IPS-18c (cell line): ENCODE results near the gene GCSAM.

Experiments
- H3K4me3 ChIP-seq: 2 replicates; pipeline ENCODE4 v1.7.0; 2013; ENCODE audit warnings: low read depth, mild to moderate bottlenecking, low read length, moderate library complexity; ENCODE audit not compliant: insufficient read depth
- H3K9me3 ChIP-seq: one replicate; pipeline ENCODE4 v1.6.1; 2013; ENCODE audit warnings: mild to moderate bottlenecking, low read length, moderate library complexity; ENCODE audit not compliant: control insufficient read depth, insufficient read depth

The GCSAM gene

DNA sequence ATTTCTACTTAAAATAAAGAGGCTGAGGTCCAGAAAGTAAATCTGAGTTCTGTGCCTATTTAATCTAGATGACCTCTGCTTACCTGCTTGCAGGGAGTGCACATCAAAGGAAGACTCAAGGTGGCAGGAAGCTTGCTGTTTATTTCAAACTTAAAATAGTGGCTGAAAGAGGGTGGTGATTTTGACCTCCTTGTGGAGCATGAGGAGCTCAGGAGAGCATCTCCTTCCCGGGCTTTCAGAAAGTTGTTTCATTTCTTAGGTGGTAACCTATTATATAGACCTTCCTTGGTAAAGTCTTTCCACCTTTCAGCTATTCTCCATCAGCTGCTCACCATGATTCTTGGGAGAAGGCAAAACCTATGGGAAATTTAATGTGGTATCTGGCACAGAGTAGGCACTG, 494 bp downstream of the GCSAM start:
- Histone ChIP-seq H3K9me3 (no peaks in the 10 kb centered on the region), H3K4me3 (no peak overlapping the region)

DNA sequence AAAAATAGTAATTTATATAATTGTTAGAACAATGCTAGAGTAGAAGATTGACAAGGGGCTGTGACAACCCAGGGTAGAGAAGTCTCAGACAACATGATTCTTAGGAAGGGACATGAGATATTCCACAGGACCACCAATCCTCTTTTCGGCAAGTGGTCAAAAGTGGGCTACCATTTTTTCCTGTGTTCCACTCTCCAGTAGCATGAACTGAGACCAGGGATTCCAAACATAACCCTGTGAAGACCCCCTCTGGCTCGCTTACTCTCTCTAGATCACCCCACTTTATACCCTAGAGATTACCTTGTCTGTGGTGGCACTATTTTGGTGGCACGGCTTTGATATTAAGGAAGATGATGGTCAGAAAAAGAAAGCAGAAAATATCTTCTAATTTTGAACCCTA, 960 bp downstream of the GCSAM start:
- Histone ChIP-seq H3K4me3 (no peak overlapping the region), H3K9me3 (no peaks in the 10 kb centered on the region)

DNA sequence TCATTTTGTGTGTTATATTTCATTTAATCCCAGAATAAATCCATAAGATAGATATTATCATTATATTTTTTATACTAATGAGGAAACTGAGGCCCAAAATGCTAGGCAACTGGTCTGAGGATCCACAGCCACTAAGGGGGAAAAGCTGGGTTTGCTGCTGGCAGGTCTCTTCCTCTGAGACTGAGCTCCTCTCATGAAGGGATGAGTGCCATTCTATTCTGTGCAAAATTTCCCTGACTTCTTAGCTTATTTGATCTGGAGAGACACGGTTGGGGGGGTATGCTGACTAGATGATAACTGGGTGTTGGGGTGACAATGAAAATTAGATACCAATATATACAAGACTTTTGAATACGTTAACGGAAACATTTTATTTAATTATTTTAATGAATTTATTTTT, 1.9 kb downstream of the GCSAM start:
- Histone ChIP-seq H3K9me3 (no peaks in the 10 kb centered on the region), H3K4me3 (no peak overlapping the region)

DNA sequence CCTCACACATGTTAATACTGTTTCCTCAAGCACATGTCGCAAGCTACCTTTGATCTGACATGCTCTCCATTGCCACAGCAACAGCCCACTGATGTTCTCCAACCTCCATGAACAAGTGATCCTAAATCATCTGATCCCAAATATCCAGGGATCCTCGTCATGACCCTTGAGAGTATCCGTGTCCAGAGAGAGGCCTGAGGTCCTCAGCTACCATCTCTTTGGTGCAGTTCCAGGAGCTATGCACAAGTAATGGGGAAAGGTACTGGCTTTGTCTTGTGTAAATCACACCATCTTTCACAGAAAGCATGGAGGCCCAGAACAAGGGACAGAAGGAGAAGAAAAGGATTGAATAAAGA, 2.4 kb downstream of the GCSAM start:
- Histone ChIP-seq H3K4me3 (no peak overlapping the region), H3K9me3 (no peaks in the 10 kb centered on the region)

DNA sequence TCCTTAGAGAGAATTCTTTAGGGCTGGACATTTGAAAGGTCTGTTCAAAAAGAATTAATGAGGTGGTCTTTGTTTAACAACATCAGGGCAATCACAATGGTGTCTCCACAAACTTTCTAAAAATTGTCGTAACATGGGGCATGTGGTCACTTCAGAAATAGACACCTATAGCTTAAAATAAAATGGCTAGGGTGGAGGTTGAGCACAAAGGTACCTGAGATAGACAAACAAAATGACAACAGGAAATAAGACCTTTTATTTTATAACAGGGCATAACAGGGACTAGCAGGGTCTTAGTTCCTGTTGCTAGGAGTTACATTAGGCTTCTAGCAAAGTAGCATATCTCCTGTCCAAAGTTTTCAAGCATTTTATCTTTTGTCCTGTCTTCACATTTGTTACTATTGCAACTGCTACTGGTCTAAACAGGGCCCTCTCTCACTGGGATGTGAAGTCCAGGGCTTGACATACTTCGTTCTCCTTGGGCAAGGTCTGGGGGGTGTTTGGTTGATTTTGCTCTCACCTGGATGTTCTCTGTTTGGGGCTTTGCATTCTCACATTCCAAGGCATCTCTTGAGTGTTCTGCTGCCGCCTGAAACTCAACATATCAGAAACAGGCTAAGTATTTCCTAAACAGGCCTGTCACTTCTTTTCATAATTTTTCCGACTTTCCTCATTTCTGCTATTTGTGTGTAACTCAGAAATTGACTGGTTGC, 3.0 kb downstream of the GCSAM start:
- Histone ChIP-seq H3K4me3 (no peak overlapping the region), H3K9me3 (no peaks in the 10 kb centered on the region)

DNA sequence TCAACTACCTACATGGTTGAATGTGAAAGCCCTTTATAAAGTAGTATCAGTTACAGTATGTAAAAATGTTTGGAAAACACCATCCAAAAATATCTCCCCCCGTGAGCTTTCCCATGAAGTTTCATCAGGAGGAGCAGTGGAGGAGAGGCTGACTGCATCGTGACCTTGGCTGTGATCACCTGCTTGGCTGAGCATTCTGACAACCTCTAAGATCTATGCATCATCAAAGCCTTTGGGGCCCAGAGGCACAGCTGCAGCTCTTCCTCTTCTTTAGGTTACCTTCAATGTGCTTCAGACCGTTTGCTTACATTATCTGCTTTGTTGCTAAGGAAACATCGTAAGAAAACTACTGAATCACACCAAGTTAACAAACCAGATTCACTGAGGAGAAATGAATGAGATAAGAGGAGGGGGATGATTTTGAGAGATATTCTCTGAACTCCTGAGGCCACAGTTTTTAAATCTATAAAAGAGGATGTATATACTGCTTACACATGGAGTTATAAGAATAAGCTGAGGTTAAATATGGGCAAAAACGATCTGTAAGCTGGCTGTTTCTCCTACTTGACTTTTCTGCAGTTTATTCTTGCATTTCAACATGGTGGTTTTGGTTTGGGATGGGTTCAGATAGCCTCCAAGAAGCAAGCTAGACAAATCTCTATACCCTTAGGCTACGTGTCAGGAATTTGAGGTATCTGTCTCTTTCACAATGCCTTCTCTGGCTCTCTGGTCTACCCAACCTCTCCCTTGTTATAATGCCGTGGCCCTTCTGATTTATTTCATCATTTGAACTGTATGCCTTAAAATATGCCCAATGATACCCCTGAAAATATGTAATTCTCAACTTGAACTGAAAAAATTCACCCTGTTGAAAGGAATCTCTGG, 4.0 kb downstream of the GCSAM start:
- Histone ChIP-seq H3K9me3 (no peaks in the 10 kb centered on the region), H3K4me3 (no peak overlapping the region)

DNA sequence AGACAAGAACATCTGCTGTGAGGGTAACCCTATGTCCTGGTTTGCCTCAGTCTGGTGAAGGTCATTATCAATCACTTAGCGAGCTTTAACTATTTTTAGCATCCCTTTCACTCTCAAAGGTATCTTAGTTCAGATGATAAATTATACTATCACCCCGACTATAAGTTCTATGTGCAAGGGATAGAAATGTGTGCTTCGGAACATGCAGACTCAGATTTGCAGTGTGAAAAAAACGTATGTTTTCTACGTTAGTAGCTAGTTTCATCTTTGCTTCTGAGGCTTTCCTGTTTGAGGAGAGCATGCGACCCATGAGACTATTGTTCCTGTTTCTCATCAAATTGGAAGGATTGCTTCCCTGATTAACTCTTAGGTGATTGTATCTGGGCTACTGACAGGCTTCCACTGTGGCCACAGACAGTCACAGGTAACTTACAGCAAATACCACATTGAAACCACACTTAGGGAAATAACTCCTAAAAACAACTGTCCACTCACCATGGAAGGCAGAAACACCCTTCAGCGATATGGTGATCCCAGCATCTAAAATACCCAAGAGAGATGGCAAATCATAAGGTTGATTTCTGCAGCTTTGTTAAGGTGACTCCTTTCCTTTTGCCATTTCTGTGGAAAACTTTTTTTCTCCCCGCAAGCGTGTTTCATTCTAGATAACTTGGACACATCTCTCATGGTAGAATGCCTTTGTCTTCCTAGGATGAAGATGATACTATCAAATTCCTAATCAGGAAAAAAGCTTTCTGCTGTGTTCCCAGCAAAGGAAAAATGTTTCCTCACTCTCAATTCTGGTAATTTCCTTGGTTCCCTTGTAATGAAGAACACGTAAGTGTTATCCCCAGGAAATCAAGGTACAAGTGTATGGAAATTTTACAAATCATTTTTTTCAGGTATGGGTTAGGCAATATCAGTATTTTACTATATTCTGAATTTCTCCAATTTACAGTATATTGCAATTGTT, 5.2 kb downstream of the GCSAM start:
- H3K4me3 ChIP-seq, result no peak overlapping the region
- H3K9me3 ChIP-seq, result no peaks in the 10 kb centered on the region

DNA sequence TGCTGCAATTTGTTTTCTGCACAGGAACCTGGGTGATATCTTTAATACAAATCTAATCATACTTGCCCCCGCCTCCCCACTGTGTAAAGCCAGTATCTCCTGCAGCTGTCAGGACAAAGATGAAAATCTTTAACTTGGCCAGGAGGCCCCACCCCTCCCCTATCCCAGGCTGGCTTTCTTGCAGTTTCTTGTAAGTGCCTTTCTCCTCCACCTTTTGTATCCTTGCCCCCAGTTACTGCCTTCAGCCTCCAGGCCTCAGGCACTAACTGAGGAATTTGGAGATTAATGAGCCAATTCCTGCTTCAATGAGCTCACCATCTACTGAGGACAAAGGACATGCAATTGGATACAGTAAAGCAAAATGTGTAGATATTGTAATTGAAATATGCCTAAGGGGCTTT, 6.5 kb downstream of the GCSAM start:
- no peaks in the 10 kb centered on the region for H3K9me3 ChIP-seq
- no peak overlapping the region for H3K4me3 ChIP-seq

DNA sequence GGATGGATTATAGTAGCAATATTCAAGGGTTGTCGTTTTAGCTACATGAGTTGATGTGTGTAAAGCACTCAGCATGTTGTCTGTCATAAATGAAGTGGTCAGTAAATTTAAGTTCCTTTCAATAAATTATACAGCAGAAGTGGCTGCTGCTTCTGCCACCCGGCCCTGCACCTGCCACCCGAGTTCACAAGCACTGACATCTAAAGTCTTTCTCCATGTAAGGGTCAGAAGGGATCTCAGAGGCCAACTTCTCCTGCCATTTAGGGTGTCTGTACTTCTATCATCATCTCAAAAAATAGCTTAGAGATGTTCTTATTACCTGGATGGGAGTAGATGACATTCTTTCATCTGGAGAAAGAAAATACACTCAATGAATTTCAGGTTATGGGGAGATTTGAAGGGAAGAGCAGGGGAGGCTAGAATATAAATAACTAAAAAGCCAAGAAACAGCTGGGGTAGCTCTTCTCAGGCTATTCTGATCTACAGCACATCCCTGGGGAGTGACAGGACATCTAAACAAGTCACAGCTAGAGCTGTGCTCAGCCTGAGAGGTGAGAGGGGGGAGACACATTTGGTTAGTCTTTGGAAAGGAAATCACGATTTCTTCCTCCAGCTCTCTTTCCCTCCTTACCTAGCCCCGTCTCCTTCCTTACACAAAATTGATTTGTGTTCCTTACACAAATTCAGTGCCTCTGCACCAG, 8.0 kb downstream of the GCSAM start:
- no peak overlapping the region for H3K4me3 ChIP-seq
- H3K9me3 ChIP-seq, result no peaks in the 10 kb centered on the region

DNA sequence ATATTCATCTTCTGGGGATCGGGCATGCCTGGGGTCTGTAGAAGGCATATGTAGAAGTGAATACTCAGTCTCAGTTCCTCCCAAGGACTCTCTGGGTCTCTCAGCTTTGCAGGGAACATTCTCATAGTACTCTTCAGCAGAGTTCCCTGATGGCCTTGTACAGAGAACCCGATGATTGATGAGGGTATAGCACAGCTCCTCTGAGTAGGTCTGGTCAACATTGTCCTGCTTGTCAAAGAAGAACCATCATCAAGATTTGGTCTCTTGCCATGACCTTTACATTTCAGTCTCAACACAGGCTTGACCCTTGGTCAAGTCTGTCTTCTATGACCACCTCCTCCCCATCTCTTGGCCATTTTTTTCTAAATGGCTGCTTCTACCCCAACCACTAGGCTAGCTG, 9.5 kb downstream of the GCSAM start:
- Histone ChIP-seq H3K4me3 (no peak overlapping the region), H3K9me3 (no peaks in the 10 kb centered on the region)

DNA sequence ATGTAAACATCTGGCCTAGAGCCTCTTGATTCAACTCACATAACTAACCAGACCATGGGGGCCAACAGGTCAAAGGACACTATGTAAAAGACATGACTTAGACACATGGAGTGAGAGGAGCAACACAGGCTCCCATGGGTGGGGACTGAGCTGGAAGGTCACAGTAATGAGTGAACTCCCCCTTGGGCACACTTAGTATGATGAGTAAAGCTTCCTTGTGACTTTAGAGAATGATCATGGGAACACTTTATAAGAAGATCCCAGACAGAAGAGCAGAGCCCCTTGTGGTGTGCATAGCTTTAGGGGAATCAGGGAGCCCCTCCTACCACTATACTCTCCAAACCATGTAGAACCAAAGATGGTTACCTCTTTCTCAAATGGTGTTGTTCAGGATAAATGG, 10.2 kb downstream of the GCSAM start:
- Histone ChIP-seq H3K9me3 (no peaks in the 10 kb centered on the region), H3K4me3 (no peak overlapping the region)

DNA sequence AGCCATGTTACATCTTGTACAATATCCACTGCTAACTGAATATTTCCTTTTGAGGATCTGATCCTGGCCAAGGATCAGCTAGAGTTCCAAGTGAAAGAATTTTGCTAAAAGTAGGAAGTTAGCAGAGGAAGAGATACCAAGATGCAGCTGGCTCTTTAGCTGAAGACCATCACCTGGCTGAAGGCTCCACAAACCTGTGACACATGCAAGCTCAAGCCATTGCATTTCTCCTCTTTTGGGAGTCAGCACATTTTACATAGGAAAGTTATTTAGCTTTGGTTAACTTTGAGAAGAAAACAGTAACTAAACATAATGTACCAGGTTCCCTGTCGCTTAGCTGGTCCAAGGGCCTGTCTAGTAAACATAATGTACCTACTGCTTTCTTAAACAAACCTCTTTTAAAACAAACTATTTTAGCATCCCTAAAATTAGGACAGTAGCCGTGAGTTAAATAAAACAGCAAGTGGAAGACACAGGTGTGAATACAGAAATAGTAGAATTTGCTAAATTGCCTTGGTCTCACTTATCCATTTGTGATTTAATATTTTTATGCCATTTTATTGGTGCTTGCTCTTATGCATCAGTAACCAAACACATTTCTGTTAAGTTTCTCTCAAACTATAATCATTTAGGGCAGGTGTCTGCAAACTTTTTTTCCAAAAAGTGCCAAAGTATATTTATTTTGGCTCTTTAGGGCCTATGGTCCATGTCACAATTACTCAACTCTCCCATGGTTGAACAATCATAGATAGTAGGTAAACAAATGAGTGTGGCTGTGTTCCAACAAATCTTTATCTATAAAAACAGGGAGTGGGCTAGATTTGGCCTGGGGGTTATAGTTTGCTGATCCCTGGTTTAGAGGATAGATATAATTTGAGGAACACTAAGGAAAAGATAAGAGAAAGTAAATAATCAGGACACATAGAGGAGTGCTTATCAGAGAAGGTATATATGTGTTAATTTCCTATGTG, 11.2 kb downstream of the GCSAM start:
- Histone ChIP-seq H3K9me3 (no peaks in the 10 kb centered on the region), H3K4me3 (no peak overlapping the region)

DNA sequence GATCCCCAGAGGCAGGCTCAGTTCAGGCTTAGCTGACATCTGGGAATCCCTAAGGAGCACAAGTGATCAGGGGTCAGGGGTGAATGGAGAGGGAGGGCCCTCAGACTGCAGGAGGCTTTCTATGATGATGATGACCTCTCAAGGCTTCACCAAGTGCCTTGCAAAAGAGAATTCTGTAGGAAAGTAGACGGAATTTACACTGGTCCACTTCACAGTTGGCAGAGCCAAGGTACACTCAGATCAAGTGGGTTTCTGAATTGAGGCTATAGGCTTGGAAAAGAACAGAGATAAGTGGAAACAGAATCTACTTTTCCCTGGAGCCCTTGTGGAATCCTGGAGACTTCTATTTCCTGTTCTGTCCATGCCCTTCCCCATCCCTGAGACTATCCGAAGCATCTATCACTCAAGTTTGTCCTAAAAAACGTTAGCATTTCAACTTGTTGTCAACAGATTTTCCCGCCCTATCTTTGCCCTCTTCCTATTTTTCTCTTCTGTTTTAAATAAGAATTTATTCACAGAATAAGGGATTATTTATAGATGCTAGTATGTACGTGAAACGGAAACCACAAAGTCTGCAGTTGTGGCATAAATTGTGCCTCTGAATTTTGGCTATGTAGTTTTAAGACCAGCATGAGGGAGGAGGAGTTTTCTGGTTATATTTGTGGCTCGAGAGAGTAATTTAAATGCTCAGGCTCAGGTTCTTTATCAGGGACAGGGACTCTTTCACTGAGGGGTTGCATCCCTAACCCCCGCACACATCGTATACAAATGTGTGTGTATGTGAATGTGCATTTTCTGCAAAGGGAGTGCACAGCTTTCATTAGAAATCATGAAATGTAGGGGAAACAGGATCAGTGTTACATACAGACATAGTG, 12.8 kb downstream of the GCSAM start:
- H3K4me3 ChIP-seq, result no peak overlapping the region
- H3K9me3 ChIP-seq, result no peaks in the 10 kb centered on the region

DNA sequence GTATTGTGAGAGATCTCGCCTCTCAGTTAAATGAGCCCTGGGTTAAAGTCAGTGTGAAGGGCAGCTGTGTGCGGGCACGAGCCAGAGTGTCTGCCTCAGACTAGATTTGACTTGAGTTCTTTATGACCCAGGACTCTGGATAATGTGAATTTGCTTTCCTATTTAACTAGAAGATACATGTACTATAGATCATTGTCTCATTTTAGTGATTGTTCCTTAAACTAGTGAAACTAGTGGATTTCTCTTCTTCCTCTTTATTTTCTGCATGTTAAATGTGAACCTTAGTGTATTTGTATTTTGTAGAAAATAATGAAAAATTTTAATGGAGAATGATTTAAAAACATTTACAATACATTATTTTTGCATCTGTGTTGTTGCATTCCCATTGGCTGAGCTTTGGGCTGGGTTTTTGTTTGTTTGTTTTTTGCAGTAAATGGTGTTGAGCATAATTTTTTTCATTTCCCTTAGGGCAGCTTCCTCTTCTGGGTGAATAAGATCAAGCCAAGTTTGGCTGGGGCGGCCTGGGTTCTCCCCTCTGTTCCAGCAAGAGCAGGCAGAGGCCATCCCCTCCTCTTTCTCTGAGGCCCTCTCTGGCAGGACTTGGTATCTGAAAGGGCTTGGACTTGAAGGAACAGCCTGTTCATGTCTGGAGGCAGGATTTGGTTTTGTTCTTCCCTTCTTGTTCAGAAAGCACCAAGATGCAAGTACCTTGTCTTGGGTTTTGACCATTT, 15.0 kb downstream of the GCSAM start:
- Histone ChIP-seq H3K4me3 (no peak overlapping the region), H3K9me3 (no peaks in the 10 kb centered on the region)

DNA sequence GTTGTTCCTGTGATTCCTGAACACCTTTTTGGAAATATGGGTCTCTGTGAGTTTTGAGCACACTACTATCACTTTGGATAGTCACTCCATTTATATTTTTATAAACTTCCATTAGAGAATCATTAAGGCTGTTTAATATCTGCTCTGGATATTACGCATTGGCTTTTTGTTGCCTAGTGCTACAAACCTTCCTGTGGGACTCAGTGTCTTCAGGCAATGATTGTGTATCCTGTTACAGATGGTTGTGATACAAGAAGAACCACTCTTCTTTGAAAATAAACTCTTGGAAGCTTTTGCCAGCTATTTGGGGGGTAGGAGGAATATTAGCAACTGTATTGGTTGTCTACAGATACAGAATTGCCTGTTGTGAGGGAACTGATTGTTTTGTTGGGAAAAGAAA, 15.6 kb downstream of the GCSAM start:
- Histone ChIP-seq H3K9me3 (no peaks in the 10 kb centered on the region), H3K4me3 (no peak overlapping the region)
